ENCODE measurements around the gene MDFIC2. TPM values are rescaled to one million over a fixed set of nuclear protein-coding genes. Genes with fewer than 3 reads are reported as not detected.

MDFIC2 gene
- total RNA-seq, 2 donors from 2014 or later: not detected

DNA sequence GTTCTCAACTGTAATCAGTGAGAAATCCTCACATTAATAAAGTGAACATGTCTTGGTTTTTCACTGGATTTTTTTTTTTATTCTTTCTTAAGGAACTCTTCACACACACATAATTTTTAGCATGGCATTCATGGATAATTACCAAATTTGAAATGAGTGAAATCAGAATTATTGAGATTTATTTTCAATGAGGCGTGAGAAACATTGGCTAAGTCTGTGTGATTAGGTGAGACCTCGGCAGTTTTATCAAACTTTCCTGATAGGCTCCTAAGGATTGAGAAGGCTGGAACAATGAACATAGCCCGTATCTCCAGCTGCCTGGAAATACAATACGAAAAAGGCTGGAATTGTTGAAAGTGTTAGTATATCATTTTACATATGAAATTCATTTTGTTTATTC lies 35.5 kb downstream of the MDFIC2 start:
- Mint-ChIP-seq H3K9me3 (no peaks in the 10 kb centered on the region), H3K36me3 (no peaks in the 10 kb centered on the region), H3K27ac (no peak overlapping the region)
- no peak for ATAC-seq
- DNase-seq (ENCODE audit: low spot score in 2 of 2): no peak

DNA sequence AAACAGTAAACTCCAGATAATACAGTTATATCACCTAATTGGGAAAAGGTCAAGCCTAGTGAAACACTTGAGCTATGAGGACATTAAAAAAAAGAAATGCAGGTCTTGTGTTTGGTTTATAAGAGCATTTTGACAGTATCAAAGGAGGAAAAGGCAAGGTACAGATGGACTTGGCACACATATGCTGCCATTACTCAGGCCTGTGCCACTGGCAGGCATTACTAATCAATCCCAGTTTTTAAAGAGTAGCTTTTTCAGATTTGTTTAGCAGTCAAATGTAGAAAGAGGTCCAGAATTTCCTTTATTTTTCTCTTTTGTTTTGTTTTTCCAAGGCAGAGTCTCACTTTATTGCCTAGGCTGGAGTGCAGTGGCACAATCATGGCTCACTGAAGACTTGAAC lies 38.9 kb downstream of the MDFIC2 start:
- H3K36me3 Mint-ChIP-seq: no peaks in the 10 kb centered on the region
- no peak for ATAC-seq
- no peak for DNase-seq (ENCODE audit: low spot score in 2 of 2)
- no peaks in the 10 kb centered on the region for H3K9me3 Mint-ChIP-seq
- no peak overlapping the region for H3K27ac Mint-ChIP-seq

- no peak for DNase-seq (ENCODE audit: low spot score in 2 of 2)
- H3K27ac Mint-ChIP-seq: no peak overlapping the region
- no peak for ATAC-seq
- no peaks in the 10 kb centered on the region for H3K9me3 Mint-ChIP-seq
- no peaks in the 10 kb centered on the region for H3K36me3 Mint-ChIP-seq
Observed at GRCh38 chr3:70272798-70273197, 39.6 kb downstream of the MDFIC2 start.

- no peaks in the 10 kb centered on the region for H3K36me3 Mint-ChIP-seq
- DNase-seq (ENCODE audit: low spot score in 2 of 2) (no peak), ATAC-seq (no peak)
- H3K9me3 Mint-ChIP-seq: no peaks in the 10 kb centered on the region
- H3K27ac Mint-ChIP-seq: no peak overlapping the region
Observed at GRCh38 chr3:70264122-70264780, 48.2 kb downstream of the MDFIC2 start.

- H3K27ac Mint-ChIP-seq: no peak overlapping the region
- no peaks in the 10 kb centered on the region for H3K9me3 Mint-ChIP-seq
- DNase-seq (ENCODE audit: low spot score in 2 of 2): no peak
Observed at GRCh38 chr3:70261283-70261682, 51.2 kb downstream of the MDFIC2 start.

DNA sequence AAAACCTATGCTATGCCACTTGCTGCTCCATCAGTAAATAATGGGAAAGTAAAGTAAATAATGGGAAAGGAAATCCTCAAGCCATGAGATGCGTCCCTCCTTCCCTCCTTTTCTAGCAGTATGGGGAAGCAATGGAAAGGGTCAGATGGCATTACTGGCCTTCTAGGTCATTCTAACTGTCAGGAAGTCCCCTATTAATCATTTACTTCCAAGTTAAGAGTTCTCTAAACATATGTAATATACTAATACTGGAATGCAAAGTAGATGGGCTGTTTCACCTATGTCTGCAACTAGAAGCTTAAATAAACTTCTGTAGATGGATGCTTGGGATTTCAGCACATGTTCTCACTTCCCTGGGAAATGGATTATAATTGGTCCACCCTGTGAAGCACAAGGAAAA lies 55.9 kb downstream of the MDFIC2 start:
- Mint-ChIP-seq H3K36me3 (no peaks in the 10 kb centered on the region), H3K9me3 (no peaks in the 10 kb centered on the region), H3K27ac (no peak overlapping the region)
- DNase-seq (ENCODE audit: low spot score in 2 of 2) (no peak), ATAC-seq (no peak)

More at GRCh38 chr3:70261283-70261682, 51.2 kb downstream of the MDFIC2 start:
- ATAC-seq: no peak
- H3K36me3 Mint-ChIP-seq: no peaks in the 10 kb centered on the region

DNA sequence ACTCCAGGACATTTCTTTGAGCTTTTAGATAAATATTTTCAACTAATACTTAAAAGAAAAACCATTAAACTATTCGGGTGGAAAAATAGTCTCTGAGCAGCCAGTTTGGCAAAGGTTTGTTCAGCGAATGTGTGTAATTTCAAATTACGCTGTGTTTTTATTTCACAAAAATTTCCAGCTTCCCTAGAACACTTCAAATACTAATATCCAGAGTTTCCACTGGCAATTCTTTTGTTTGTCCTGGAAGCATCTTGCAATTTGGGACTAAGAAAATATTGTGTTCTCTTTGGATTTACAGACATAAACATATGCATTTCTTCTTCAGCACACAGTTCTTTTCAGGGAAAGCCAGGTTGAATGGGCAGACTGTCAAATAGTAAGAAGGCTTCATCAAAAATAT lies 61.9 kb downstream of the MDFIC2 start:
- Mint-ChIP-seq H3K9me3 (peaks cover 0 to 5% of the 10 kb centered on the region in 2 donors), H3K27ac (no peak overlapping the region), H3K36me3 (no peaks in the 10 kb centered on the region)
- DNase-seq (ENCODE audit: low spot score in 2 of 2) (no peak), ATAC-seq (no peak)

- H3K9me3 Mint-ChIP-seq: peaks cover 0 to 5% of the 10 kb centered on the region in 2 donors
- H3K27ac Mint-ChIP-seq: no peak overlapping the region
- no peaks in the 10 kb centered on the region for H3K36me3 Mint-ChIP-seq
- no peak for DNase-seq (ENCODE audit: low spot score in 2 of 2)
- ATAC-seq: no peak
Observed at GRCh38 chr3:70249509-70250160, 62.8 kb downstream of the MDFIC2 start.

- Mint-ChIP-seq H3K36me3 (no peaks in the 10 kb centered on the region), H3K9me3 (peaks cover 0 to 5% of the 10 kb centered on the region in 2 donors), H3K27ac (no peak overlapping the region)
- no peak for ATAC-seq
- no peak for DNase-seq (ENCODE audit: low spot score in 2 of 2)
Observed at GRCh38 chr3:70248856-70249255, 63.6 kb downstream of the MDFIC2 start.

- Mint-ChIP-seq H3K27ac (no peak overlapping the region), H3K9me3 (peaks cover 0 to 5% of the 10 kb centered on the region in 2 donors), H3K36me3 (no peaks in the 10 kb centered on the region)
- DNase-seq (ENCODE audit: low spot score in 2 of 2) (no peak), ATAC-seq (no peak)
Observed at GRCh38 chr3:70247955-70248354, 64.5 kb downstream of the MDFIC2 start.

GRCh38 chr3:70245746-70246525 lies 66.5 kb downstream of the MDFIC2 start:
- H3K36me3 Mint-ChIP-seq: no peaks in the 10 kb centered on the region
- ATAC-seq (no peak), DNase-seq (ENCODE audit: low spot score in 2 of 2) (no peak)
- H3K9me3 Mint-ChIP-seq: peaks cover 0 to 5% of the 10 kb centered on the region in 2 donors
- H3K27ac Mint-ChIP-seq: no peak overlapping the region

- Mint-ChIP-seq H3K36me3 (no peaks in the 10 kb centered on the region), H3K27ac (no peak overlapping the region), H3K9me3 (peaks cover 0 to 5% of the 10 kb centered on the region in 2 donors)
- no peak for ATAC-seq
- DNase-seq (ENCODE audit: low spot score in 2 of 2): no peak
Observed at GRCh38 chr3:70244422-70244821, 68.0 kb downstream of the MDFIC2 start.

DNA sequence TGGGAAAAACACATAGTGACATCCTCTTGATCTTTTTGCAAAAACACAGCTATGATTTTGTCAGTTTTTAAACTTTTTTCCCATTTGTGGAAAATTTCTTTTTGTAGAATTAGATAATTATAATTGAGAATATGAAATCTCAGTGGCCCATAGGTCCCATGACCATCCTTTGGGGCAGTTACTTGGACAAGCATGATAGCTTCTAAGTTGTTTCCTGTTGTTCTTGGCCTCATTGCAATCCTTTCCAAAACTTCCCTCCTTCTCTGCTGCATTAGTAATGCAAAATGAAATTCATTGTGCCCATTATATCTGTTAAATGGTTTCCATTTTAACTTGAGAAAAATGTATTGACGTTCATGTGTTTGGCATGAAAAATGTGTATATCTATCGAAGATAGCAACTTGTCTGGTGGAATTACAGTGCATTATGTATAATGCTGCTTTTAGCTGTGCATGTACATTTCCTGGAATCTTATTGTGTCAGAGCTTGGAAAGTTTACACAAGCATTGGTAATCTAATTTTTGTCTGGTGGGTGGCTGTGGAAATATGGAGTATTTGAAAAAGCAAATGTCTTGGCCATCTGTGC lies 70.0 kb downstream of the MDFIC2 start:
- DNase-seq (ENCODE audit: low spot score in 2 of 2) (no peak), ATAC-seq (no peak)
- H3K27ac Mint-ChIP-seq: no peak overlapping the region
- H3K9me3 Mint-ChIP-seq: peaks cover 0 to 2% of the 10 kb centered on the region in 2 donors
- no peaks in the 10 kb centered on the region for H3K36me3 Mint-ChIP-seq

DNA sequence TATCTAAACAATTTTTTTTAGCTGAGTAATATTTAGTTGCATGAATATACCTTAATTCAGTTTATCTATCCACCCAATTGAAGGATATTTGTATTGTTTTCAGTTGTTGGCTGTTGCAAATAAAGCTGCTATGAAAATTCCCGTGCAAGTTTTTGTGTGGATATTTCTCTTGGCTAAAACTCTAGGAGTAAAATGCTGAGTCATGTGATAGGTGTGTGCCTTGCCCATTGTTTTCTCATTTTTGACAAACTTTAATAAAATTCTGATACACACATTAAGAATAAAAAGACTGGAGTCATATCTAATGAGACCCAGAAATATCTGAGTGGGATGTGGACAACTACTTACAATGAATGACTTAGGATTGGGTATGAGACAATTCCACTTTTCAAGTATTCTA lies 78.6 kb downstream of the MDFIC2 start:
- Mint-ChIP-seq H3K36me3 (no peaks in the 10 kb centered on the region), H3K9me3 (peaks cover 0 to 9% of the 10 kb centered on the region in 2 donors), H3K27ac (no peak overlapping the region)
- ATAC-seq (no peak), DNase-seq (ENCODE audit: low spot score in 2 of 2) (no peak)

GRCh38 chr3:70233112-70233511 lies 79.3 kb downstream of the MDFIC2 start:
- peaks cover 0 to 9% of the 10 kb centered on the region in 2 donors for H3K9me3 Mint-ChIP-seq

GRCh38 chr3:70231266-70231701 lies 81.2 kb downstream of the MDFIC2 start:
- H3K36me3 Mint-ChIP-seq: no peaks in the 10 kb centered on the region
- H3K27ac Mint-ChIP-seq: no peak overlapping the region
- DNase-seq (ENCODE audit: low spot score in 2 of 2) (no peak), ATAC-seq (no peak)
- H3K9me3 Mint-ChIP-seq: peaks cover 0 to 4% of the 10 kb centered on the region in 2 donors

More at GRCh38 chr3:70233112-70233511, 79.3 kb downstream of the MDFIC2 start:
- DNase-seq (ENCODE audit: low spot score in 2 of 2) (no peak), ATAC-seq (no peak)
- Mint-ChIP-seq H3K36me3 (no peaks in the 10 kb centered on the region), H3K27ac (no peak overlapping the region)

- DNase-seq (ENCODE audit: low spot score in 2 of 2) (no peak), ATAC-seq (no peak)
- H3K27ac Mint-ChIP-seq: no peak overlapping the region
- H3K36me3 Mint-ChIP-seq: no peaks in the 10 kb centered on the region
- H3K9me3 Mint-ChIP-seq: no peaks in the 10 kb centered on the region
Observed at GRCh38 chr3:70227437-70227836, 85.0 kb downstream of the MDFIC2 start.
